Activated CD8-positive, alpha-beta memory T cell treated with anti-CD3 and anti-CD28 coated beads for 48 hours (primary cell): ENCODE measurements around the gene SLC38A10.

Experiments
- DNase-seq, 3 experiments: peaks; one replicate each; pipeline ENCODE4 v3.0.0-alpha.2; 2020; ENCODE audit warnings: low read depth in 2 of 3, low spot score in 2 of 3

The SLC38A10 gene

GRCh38 chr17:81210868-81211267 is 84.2 kb downstream of the SLC38A10 start:
- no peak for DNase-seq

- DNase-seq: no peak
Observed at GRCh38 chr17:81210466-81210865, 84.6 kb downstream of the SLC38A10 start.

- no peak for DNase-seq
Observed at GRCh38 chr17:81209141-81209540, 86.0 kb downstream of the SLC38A10 start.

DNA sequence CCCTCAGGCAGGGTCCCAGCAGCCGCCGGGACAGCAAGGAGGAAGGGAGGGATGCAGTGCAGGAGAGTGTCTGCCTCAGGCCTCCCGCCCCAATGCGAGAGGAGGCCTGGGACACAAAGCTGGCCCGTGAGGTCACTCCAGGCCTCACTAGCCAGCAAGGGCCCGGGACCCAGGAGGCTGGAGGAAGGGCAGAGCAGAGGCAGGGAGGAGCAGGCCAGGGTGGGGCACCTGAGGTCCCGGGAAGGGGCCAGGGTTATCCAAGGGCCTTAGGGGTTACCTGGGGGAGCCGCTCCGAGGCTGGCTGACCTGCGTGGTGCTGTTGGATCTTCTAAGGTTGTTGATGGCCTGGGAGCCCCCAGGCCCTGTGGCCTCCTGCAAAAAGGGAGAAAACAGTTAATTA is 86.5 kb downstream of the SLC38A10 start:
- no peak for DNase-seq

DNA sequence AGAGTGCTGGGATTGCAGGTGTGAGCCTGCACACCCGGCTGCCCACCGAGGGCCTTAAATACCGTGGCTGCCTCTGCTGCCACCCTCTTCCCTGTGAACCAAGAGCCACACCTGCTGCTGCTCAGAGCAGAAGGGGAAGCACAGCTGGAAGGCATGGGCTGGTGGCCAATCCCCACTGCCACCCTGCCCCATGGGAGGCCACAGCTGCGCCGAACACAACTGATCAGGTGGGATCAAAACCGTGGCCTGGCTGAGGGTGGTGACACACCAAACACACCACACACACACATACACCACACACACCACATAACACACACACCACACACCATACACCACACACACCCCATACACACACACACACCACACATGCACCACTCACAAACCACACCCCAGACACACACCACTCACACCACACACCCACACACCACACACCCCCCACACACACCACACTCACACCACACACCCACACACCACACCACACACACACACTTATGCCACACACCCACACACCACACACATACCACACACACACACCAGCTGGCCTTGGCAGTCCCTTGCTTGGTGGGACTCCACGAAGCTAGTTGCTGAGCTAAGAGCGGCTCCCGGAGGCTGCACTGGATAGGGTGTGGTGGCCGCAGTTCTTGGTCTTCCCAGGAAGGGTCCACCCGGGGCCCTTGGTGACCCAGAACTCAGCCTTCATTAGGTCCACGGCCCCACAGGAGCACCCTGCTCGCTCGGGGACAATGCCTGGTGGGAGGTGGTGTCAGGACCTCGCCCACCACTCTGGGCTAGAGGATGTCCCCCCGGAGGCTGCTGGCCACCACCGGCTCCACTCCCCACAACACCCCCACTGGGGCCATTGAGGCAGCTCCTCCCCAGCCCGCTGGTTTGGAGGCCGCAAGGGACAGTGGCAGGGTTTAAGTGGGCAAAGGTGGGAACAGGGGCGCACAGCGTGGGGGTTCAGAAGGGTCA is 87.2 kb downstream of the SLC38A10 start:
- no peak for DNase-seq

- DNase-seq: no peak
Observed at GRCh38 chr17:81206657-81207056, 88.5 kb downstream of the SLC38A10 start.

- no peak for DNase-seq
Observed at GRCh38 chr17:81206166-81206565, 88.9 kb downstream of the SLC38A10 start.

- DNase-seq: no peak
Observed at GRCh38 chr17:81204578-81204977, 90.5 kb downstream of the SLC38A10 start.

DNA sequence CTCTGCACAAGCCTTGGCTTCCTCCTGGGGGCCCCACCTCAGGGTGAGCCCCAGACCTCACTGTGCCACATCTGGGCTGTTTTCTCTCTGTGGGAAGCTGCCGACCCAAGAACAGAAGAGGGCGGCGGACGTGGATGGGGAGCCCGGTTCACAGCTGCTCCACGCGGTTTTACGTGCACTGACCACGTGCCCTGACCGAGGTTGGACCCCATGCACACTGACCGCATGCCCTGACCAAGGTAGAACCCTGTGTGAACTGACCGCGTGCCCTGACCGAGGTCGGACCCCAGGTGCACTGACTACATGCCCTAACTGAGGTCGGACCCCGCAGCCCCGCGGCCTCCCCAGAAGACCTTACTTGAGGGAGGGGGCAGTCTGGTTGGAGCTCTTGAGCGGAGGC is 92.0 kb downstream of the SLC38A10 start:
- DNase-seq: no peak

- no peak for DNase-seq
Observed at GRCh38 chr17:81202318-81202717, 92.8 kb downstream of the SLC38A10 start.

DNA sequence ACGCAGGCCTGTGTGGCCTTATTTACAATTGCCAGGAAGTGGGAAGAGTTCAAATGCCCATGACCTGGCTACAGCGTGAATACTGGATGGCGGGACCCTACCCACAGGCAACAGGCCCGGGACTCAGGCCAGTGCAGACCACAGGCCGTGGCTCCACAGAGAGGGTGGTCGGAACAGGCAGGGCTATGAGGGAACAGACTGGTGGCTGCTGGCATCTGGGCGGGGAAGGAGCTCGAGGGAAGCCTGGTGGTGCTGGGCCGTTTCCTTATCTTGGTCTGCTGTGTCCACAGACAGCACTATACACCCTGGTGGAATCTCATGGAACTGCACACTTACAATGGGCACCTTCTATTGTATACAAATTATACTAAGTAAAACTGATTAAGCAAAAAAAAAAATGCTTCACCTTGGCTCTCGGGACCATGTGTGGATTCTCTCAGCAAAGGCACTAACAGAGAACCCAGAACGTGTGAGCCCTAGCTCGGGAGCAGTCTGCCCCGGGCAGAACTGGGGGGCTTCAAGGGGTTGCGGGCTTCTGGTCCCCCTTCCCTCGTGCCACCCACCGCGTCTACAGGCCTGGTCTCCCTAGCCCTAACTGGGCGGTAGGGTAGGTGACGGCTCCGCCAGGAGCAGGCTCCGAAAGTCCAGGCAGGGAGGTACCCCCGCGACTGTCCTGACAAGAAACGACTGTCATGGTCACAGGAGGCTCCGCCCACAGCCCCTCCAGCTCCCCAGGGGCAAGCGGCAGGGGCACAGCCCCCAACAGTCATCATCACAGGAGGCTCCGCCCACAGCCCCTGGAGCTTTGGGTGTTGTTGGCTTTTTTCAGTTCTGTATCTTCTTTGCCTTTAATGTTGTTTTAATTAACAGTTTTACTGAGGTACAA is 94.2 kb downstream of the SLC38A10 start:
- no peak for DNase-seq

GRCh38 chr17:81200201-81200600 is 94.9 kb downstream of the SLC38A10 start:
- DNase-seq: no peak

DNA sequence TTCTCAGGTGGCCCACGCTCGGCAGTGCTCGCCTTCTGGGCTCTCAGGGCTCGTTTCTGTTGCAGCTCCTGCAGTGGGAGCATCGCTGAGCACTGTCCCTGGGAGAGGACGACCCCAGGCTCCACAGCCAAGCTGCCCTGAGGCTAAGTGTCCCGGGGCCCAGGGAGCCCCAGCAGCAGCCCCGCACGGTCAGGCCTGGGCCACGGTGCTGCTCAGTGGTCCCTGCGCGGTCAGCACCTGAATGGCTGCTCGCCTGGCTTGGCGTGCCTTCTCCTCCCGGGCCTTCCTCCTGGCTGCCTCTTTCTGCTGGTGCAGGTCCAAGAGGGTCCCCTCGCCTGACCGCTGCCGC is 95.7 kb downstream of the SLC38A10 start:
- no peak for DNase-seq

- DNase-seq: no peak
Observed at GRCh38 chr17:81198826-81199481, 96.2 kb downstream of the SLC38A10 start.

- no peak for DNase-seq
Observed at GRCh38 chr17:81197831-81198490, 97.1 kb downstream of the SLC38A10 start.

GRCh38 chr17:81197409-81197795 is 97.7 kb downstream of the SLC38A10 start:
- DNase-seq: no peak

GRCh38 chr17:81196505-81197408 is 98.3 kb downstream of the SLC38A10 start:
- no peak for DNase-seq

- no peak for DNase-seq
Observed at GRCh38 chr17:81195941-81196495, 99.1 kb downstream of the SLC38A10 start.
